ENCODE measurements around the gene LAMA5. TPM values are rescaled to one million over a fixed set of nuclear protein-coding genes. Genes with fewer than 3 reads are reported as not detected.

LAMA5 gene
- total RNA-seq, 4 donors from 2014 or later = 13.0 to 35.8 (median 22.7) TPM

DNA sequence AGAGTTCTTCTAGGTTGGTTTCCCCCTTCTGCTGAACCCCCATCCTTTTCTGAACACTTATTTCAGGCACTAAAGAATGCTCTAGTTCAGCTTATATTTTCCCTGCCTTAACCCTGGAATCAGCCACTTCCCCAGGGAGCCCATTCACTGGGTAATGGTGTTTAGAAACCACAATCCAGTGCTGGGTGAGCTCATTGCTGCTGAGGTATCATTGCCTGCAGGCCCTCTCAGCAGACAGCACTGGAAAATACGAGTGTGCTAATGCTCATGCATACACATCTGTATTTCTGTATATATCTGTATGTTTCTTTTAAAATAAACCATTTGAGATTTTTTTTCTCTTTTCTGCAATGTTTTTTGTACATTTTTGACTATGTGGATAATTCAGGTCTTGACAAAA is 101.7 kb downstream of the LAMA5 start:
- Histone ChIP-seq H3K27ac (peak overlapping the region in 1 of 4 donors; percentile 94), H3K4me3 (no peak overlapping the region), H3K9me3 (no peaks in the 10 kb centered on the region), H3K4me1 (peaks cover 24% of the 10 kb centered on the region in 2 donors), H3K27me3 (no peaks in the 10 kb centered on the region), H3K36me3 (peaks cover 0 to 47% of the 10 kb centered on the region in 2 donors)
- intact Hi-C loops (cut with DNase I; ENCODE audit: low total_unique reads) = no loop called here
- DNase-seq (no peak), ATAC-seq (no peak)
- TF ChIP-seq, protein P1, sequence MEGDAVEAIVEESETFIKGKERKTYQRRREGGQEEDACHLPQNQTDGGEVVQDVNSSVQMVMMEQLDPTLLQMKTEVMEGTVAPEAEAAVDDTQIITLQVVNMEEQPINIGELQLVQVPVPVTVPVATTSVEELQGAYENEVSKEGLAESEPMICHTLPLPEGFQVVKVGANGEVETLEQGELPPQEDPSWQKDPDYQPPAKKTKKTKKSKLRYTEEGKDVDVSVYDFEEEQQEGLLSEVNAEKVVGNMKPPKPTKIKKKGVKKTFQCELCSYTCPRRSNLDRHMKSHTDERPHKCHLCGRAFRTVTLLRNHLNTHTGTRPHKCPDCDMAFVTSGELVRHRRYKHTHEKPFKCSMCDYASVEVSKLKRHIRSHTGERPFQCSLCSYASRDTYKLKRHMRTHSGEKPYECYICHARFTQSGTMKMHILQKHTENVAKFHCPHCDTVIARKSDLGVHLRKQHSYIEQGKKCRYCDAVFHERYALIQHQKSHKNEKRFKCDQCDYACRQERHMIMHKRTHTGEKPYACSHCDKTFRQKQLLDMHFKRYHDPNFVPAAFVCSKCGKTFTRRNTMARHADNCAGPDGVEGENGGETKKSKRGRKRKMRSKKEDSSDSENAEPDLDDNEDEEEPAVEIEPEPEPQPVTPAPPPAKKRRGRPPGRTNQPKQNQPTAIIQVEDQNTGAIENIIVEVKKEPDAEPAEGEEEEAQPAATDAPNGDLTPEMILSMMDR (IDR thresholded peaks at IDR 0.05 in 4 of 5, conservative IDR thresholded peaks at IDR 0.05 in 1 of 5) = no peak
- no peak for TF ChIP-seq POLR2A (IDR thresholded peaks at IDR 0.05)
- in situ Hi-C loops (cut with MboI; ENCODE audit: low sequenced_read_pairs in 4 of 4) = no loop called here

DNA sequence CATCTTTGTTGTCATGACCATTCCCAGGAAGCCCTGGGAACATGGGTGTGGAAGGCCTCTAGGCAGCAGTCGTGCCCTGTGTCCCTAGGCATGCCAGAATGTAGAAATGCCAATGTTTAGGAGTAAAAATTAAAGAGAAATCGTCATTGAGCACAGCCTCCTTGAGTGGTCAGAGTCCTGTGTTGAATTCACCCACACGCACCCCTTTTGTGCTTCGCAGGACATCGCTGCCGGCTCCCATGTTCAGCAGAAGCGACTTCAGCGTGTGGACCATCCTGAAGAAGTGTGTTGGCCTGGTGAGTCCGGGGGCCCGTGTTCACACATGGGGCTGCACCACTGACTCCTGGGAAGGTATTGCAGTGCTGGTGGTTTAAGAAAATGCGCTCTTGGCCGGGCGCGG is 103.7 kb downstream of the LAMA5 start:
- ATAC-seq (no peak), DNase-seq (no peak)
- Histone ChIP-seq H3K4me1 (peaks cover 28% of the 10 kb centered on the region in 2 donors), H3K4me3 (no peak overlapping the region), H3K27ac (no peak overlapping the region), H3K36me3 (peaks cover 0 to 47% of the 10 kb centered on the region in 2 donors), H3K27me3 (no peaks in the 10 kb centered on the region), H3K9me3 (no peaks in the 10 kb centered on the region)
- intact Hi-C loops (cut with DNase I; ENCODE audit: low total_unique reads) (no loop called here), in situ Hi-C loops (cut with MboI; ENCODE audit: low sequenced_read_pairs in 4 of 4) (no loop called here)
- TF ChIP-seq, protein P1 (IDR thresholded peaks at IDR 0.05 in 4 of 5, conservative IDR thresholded peaks at IDR 0.05 in 1 of 5) = no peak
- no peak for TF ChIP-seq POLR2A (IDR thresholded peaks at IDR 0.05)

DNA sequence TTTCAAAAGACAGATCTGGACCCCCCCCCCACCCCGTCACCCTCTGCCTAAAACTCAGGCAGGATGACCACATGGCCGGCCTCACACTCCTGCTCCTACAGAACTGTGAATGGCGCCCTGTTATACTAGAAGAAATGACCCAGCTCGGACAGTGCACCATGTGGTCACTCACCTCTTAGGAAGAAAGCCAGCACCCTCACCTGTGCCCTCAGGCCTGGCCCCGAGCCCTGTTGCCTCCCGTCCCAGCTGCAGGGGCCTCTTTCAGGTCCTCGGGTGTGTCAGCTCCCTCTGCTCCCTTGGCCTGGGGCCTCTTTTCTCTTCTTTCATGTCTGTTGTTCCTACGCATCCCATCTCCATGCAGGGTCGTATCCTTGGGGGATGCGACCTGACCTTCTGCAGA is 105.0 kb downstream of the LAMA5 start:
- H3K9me3 ChIP-seq = no peaks in the 10 kb centered on the region
- intact Hi-C loops (cut with DNase I; ENCODE audit: low total_unique reads) (no loop called here), in situ Hi-C loops (cut with MboI; ENCODE audit: low sequenced_read_pairs in 4 of 4) (no loop called here)
- H3K4me1 ChIP-seq = peaks cover 23 to 32% of the 10 kb centered on the region in 2 donors
- TF ChIP-seq POLR2A (IDR thresholded peaks at IDR 0.05) = no peak
- TF ChIP-seq, protein P1 (IDR thresholded peaks at IDR 0.05 in 4 of 5, conservative IDR thresholded peaks at IDR 0.05 in 1 of 5) = no peak
- H3K4me3 ChIP-seq = no peak overlapping the region
- H3K27ac ChIP-seq = no peak overlapping the region
- DNase-seq = no peak
- H3K36me3 ChIP-seq = peaks cover 0 to 47% of the 10 kb centered on the region in 2 donors
- no peak for ATAC-seq
- no peaks in the 10 kb centered on the region for H3K27me3 ChIP-seq

DNA sequence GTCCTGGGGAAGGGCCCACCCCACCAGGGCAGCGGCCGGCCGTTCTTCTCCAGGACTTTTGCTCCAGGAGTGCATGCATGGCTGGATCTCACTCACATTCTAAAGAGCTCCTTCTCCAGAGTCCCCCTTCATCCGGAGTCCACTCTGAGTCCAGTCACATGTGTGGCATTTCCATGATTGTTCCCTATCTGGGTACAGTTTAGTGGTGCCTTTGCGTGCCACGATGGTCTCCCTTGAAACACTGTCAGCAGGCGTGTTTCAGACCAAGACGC is 107.9 kb downstream of the LAMA5 start:
- H3K27ac ChIP-seq = peak overlapping the region; percentile 71 to 84 (median 76)
- peaks cover 18 to 27% of the 10 kb centered on the region in 2 donors for H3K4me1 ChIP-seq
- intact Hi-C loops (cut with DNase I; ENCODE audit: low total_unique reads) = no loop called here
- in situ Hi-C loops (cut with MboI; ENCODE audit: low sequenced_read_pairs in 4 of 4) = no loop called here
- DNase-seq (no peak), ATAC-seq (peak in 1 of 2 donors; percentile 10)
- peaks cover 0 to 25% of the 10 kb centered on the region in 2 donors for H3K36me3 ChIP-seq
- TF ChIP-seq, protein P1 (IDR thresholded peaks at IDR 0.05 in 4 of 5, conservative IDR thresholded peaks at IDR 0.05 in 1 of 5) = no peak
- TF ChIP-seq POLR2A (IDR thresholded peaks at IDR 0.05) = no peak
- no peak overlapping the region for H3K4me3 ChIP-seq
- H3K9me3 ChIP-seq = no peaks in the 10 kb centered on the region
- no peaks in the 10 kb centered on the region for H3K27me3 ChIP-seq

Small RNAs within 50 kb of the gene (microRNA-seq; reads per million reads assigned to microRNA genes)
- 0 reads per million in 2 donors for gene MIR4758 (ENCODE audit: borderline replicate concordance in 2 of 2)

Other genes starting within 250 kb of the LAMA5 start
- 10 to 100 TPM; 28.0 to 52.5 (median 36.2) TPM for gene LSM14B, start 244.8 kb downstream of the LAMA5 start, total RNA-seq
- 1,000 to 10,000 TPM in 2 of 4 donors, 100 to 1,000 TPM in 2; 632 to 1,338 (median 1,003) TPM for gene PSMA7, start 223.9 kb downstream of the LAMA5 start, total RNA-seq
- gene SS18L1, start 223.5 kb downstream of the LAMA5 start, total RNA-seq = 10 to 100 TPM; 11.5 to 31.8 (median 16.9) TPM
- gene MTG2, start 184.3 kb downstream of the LAMA5 start, total RNA-seq = 10 to 100 TPM; 21.0 to 50.8 (median 29.3) TPM
- gene HRH3, start 147.0 kb downstream of the LAMA5 start, total RNA-seq = not detected
- gene OSBPL2, start 128.8 kb downstream of the LAMA5 start, total RNA-seq = 10 to 100 TPM; 15.8 to 26.4 (median 19.6) TPM
- gene ADRM1, start 64.3 kb downstream of the LAMA5 start, total RNA-seq = 100 to 1,000 TPM; 389 to 644 (median 611) TPM
- gene RPS21, start 19.8 kb upstream of the LAMA5 start, total RNA-seq = 1,000 to 10,000 TPM; 1,167 to 4,037 (median 2,295) TPM
- 1 to 10 TPM; 3.6 to 9.3 (median 4.2) TPM for gene CABLES2, start 40.0 kb upstream of the LAMA5 start, total RNA-seq
- not detected for gene RBBP8NL, start 60.2 kb upstream of the LAMA5 start, total RNA-seq
- not detected for gene GATA5, start 108.7 kb upstream of the LAMA5 start, total RNA-seq

Measured in gastrocnemius medialis (tissue), 4 donors.